Endothelial cell of umbilical vein (primary cell): ENCODE data around the gene FBP2. TPM values are rescaled to one million over a fixed set of nuclear protein-coding genes. Genes with fewer than 3 reads are reported as not detected.

Source experiments
- BruUV-seq: library from RNA; stranded (reverse); fragments of 400-500 nt; replicated peaks from 2 replicates; lab custom pipeline; 2021; lab: Mats Ljungman, UMichigan
- CTCF ChIA-PET: fragments of 300-600, 350-600 bp; sonication (Branson Sonifier 250); formaldehyde crosslinking; loops from one replicate; lab custom pipeline; 2021; ENCODE audit warnings: antibody characterized with exemption, inconsistent platforms; lab: Charles Lee
- POLR2A ChIA-PET: fragments of 300-600, 350-600 bp; sonication (Branson Sonifier 250); formaldehyde crosslinking; loops from one replicate; lab custom pipeline; 2021; ENCODE audit warnings: antibody characterized with exemption, inconsistent platforms; lab: Charles Lee
- DNase-seq: peaks from one replicate; pipeline ENCODE4 v3.0.0-alpha.2; 2011; ENCODE audit warnings: low read depth, low spot score
- FAIRE-seq: peaks from 2 replicates; lab custom pipeline; 2011; peaks lifted over from hg19 to GRCh38; lab: Jason Lieb, UNC
- H2AFZ ChIP-seq: 2 replicates; pipeline ENCODE4 v1.6.0; 2012; ENCODE audit warnings: low read depth, low read length, control low read depth, inconsistent platforms
- H3K27ac ChIP-seq: 2 replicates; pipeline ENCODE4 v1.5.1; 2011; ENCODE audit warnings: low read depth, mild to moderate bottlenecking, control low read depth, low read length, moderate library complexity; ENCODE audit not compliant: insufficient read depth
- H3K27me3 ChIP-seq, 2 experiments: 2 replicates each; pipeline versions ENCODE4 v1.6.0 to v1.6.1; 2011; ENCODE audit warnings: low read length in 2 of 2, mixed read lengths in 1 of 2; ENCODE audit not compliant: control insufficient read depth in 2 of 2, insufficient read depth in 2 of 2
- H3K36me3 ChIP-seq, 2 experiments: 2 replicates in 1 of 2; 3 replicates in 1 of 2; pipeline ENCODE4 v1.5.1; 2011; ENCODE audit warnings: low read length in 2 of 2, mild to moderate bottlenecking in 1 of 2, moderate library complexity in 1 of 2; ENCODE audit not compliant: control insufficient read depth in 2 of 2, insufficient read depth in 2 of 2; ENCODE audit errors: extremely low read depth in 1 of 2
- H3K4me1 ChIP-seq: 3 replicates; pipeline ENCODE4 v1.5.1; 2011; ENCODE audit warnings: mild to moderate bottlenecking, low read length; ENCODE audit not compliant: control insufficient read depth, insufficient read depth; ENCODE audit errors: extremely low read depth
- H3K4me2 ChIP-seq: 2 replicates; pipeline ENCODE4 v1.6.1; 2011; ENCODE audit warnings: low read length, control low read depth, mixed read lengths; ENCODE audit not compliant: insufficient read depth
- H3K4me3 ChIP-seq, 3 experiments: fragments of 200-600 bp in 1 of 3; sonication (generic), shearing (Covaris generic) in 1 of 3; replicated peaks in 1 of 3; 2 replicates each; pipeline ENCODE4 v1.5.1; 2011 to 2016; ENCODE audit warnings: control low read depth in 3 of 3, low read length in 3 of 3, mild to moderate bottlenecking in 2 of 3, inconsistent platforms in 1 of 3, low read depth in 1 of 3, moderate library complexity in 1 of 3; ENCODE audit not compliant: insufficient read depth in 1 of 3
- H3K79me2 ChIP-seq: 2 replicates; pipeline ENCODE4 v1.6.0; 2012; ENCODE audit warnings: low read length, inconsistent platforms; ENCODE audit not compliant: control insufficient read depth, insufficient read depth
- H3K9ac ChIP-seq: replicated peaks from 2 replicates; pipeline ENCODE3; 2011; ENCODE audit warnings: low read length, control low read depth; ENCODE audit not compliant: insufficient read depth; ENCODE audit errors: extremely low read depth
- H3K9me1 ChIP-seq: replicated peaks from 3 replicates; pipeline ENCODE4 v1.6.0; 2011; ENCODE audit warnings: mild to moderate bottlenecking, low read length; ENCODE audit not compliant: control insufficient read depth, insufficient read depth; ENCODE audit errors: extremely low read depth
- H3K9me3 ChIP-seq: replicated peaks from 2 replicates; pipeline ENCODE4 v1.5.1; 2012; ENCODE audit warnings: low read length, inconsistent platforms; ENCODE audit not compliant: control insufficient read depth, insufficient read depth
- H4K20me1 ChIP-seq: replicated peaks from 2 replicates; pipeline ENCODE3; 2011; ENCODE audit warnings: mild to moderate bottlenecking, low read length; ENCODE audit not compliant: control insufficient read depth, insufficient read depth; ENCODE audit errors: extremely low read depth
- EZH2 ChIP-seq: IDR thresholded peaks from 2 replicates; pipeline ENCODE4 v1.6.1; 2012; ENCODE audit warnings: borderline replicate concordance, low read depth, mild to moderate bottlenecking, moderate library complexity, low read length, inconsistent platforms; ENCODE audit not compliant: severe bottlenecking
- FOS ChIP-seq: IDR thresholded peaks from 2 replicates; pipeline ENCODE4 v1.6.1; 2011; ENCODE audit warnings: mild to moderate bottlenecking, low read length, moderate library complexity, borderline replicate concordance; ENCODE audit not compliant: insufficient read depth
- GATA2 ChIP-seq: IDR thresholded peaks from 2 replicates; pipeline ENCODE4 v1.7.0; 2011; ENCODE audit warnings: low read depth, mild to moderate bottlenecking, moderate library complexity, mixed read lengths, low read length; ENCODE audit not compliant: insufficient read length, insufficient read depth
- JUN ChIP-seq: IDR thresholded peaks from 2 replicates; pipeline ENCODE4 v1.6.1; 2011; ENCODE audit warnings: borderline replicate concordance, low read depth; ENCODE audit not compliant: insufficient read length, insufficient read depth
- MYC ChIP-seq: IDR thresholded peaks from one replicate; pipeline ENCODE4 v1.6.1; 2011; ENCODE audit warnings: mild to moderate bottlenecking, low read depth, low read length
- POLR2A ChIP-seq: IDR thresholded peaks from 2 replicates; pipeline ENCODE4 v1.6.1; 2012; ENCODE audit warnings: low read depth, mild to moderate bottlenecking, control low read depth, low read length
- POLR2AphosphoS5 ChIP-seq: IDR thresholded peaks from 2 replicates; pipeline ENCODE4 v1.6.1; 2012; ENCODE audit warnings: low read depth, mild to moderate bottlenecking, control low read depth, low read length, moderate library complexity; ENCODE audit not compliant: insufficient read depth
- dilution Hi-C: fragments of 300-500 bp; cut with MboI; formaldehyde crosslinking; loops from one replicate; pipeline ENCODE4 v1.15.0; 2019; ENCODE audit warnings: low sequenced_read_pairs; ENCODE audit not compliant: extremely low pct_ligation_motif_present
- intact Hi-C: fragments of 100-400 bp; cut with micrococcal nuclease; formaldehyde crosslinking; loops from one replicate; pipeline ENCODE4 v1.10.0; 2022
- polyA plus RNA-seq, 4 experiments: library from polyadenylated mRNA; depleted of rRNA in 3 of 4; stranded (reverse) in 3 of 4; unstranded in 1 of 4; fragments of >200 nt; gene quantifications; 2 replicates each; pipeline versions ENCODE4 v1.2.1 to v1.2.3, GENCODE V29; 2011 to 2012; ENCODE audit warnings: missing spikeins in 1 of 4
- total RNA-seq: library from RNA; stranded (reverse); gene quantifications from 2 replicates; pipeline ENCODE4 v1.2.3, GENCODE V29; 2021
- TF ChIP-seq, protein P1 (sequence below), 2 donors: IDR thresholded peaks; 1 replicate in 1 of 2; 2 replicates in 1 of 2; pipeline ENCODE4 v1.5.1; 2011; ENCODE audit warnings: low read length in 2 of 2, mild to moderate bottlenecking in 2 of 2, moderate library complexity in 2 of 2, control low read depth in 1 of 2, inconsistent platforms in 1 of 2, low read depth in 1 of 2; ENCODE audit not compliant: insufficient read depth in 1 of 2; ENCODE audit errors: extremely low read depth in 1 of 2
- TF ChIP-seq, protein P2 (sequence below): IDR thresholded peaks from 2 replicates; pipeline ENCODE4 v1.6.1; 2011; ENCODE audit not compliant: insufficient read depth, insufficient read length

Gene FBP2
- total and polyA plus RNA-seq, 2 donors (not counting 3 experiments of a cell fraction or from before 2014, with no cell fraction given): not detected

DNA sequence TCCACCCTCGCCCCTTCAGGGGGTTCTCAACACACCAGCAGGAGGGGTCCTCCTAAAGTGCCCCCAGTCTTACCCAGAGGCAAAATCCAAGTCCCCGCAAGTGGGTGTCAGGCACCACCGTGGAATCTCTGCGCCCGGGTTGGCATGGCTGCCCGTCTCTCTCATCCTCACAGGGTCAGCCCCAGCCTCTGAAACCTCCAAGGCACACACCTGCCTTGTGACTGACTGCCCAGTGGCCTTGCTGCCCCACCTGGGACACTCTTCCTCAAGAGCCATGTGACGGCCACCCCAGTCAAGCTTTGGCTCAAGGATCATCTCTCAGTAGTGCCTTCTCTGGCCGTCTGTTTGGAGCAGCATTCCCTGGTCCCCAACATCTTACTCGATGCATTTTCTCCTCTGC lies 4.9 kb downstream of the FBP2 start:
- dilution Hi-C loops: no loop called here
- H3K9me1 ChIP-seq: no peaks in the 10 kb centered on the region
- H3K9ac ChIP-seq: no peak overlapping the region
- CTCF ChIA-PET: no interaction called here
- no peak overlapping the region for H3K4me3 ChIP-seq
- FAIRE-seq: no peak
- BruUV-seq: no TSS peak
- H3K4me1 ChIP-seq: no peaks in the 10 kb centered on the region
- DNase-seq: no peak
- H3K4me2 ChIP-seq: no peak overlapping the region
- TF ChIP-seq POLR2AphosphoS5 (no peak), GATA2 (no peak), POLR2A (no peak), EZH2 (no peak), JUN (no peak), FOS (no peak), MYC (no peak)
- TF ChIP-seq, protein P1, sequence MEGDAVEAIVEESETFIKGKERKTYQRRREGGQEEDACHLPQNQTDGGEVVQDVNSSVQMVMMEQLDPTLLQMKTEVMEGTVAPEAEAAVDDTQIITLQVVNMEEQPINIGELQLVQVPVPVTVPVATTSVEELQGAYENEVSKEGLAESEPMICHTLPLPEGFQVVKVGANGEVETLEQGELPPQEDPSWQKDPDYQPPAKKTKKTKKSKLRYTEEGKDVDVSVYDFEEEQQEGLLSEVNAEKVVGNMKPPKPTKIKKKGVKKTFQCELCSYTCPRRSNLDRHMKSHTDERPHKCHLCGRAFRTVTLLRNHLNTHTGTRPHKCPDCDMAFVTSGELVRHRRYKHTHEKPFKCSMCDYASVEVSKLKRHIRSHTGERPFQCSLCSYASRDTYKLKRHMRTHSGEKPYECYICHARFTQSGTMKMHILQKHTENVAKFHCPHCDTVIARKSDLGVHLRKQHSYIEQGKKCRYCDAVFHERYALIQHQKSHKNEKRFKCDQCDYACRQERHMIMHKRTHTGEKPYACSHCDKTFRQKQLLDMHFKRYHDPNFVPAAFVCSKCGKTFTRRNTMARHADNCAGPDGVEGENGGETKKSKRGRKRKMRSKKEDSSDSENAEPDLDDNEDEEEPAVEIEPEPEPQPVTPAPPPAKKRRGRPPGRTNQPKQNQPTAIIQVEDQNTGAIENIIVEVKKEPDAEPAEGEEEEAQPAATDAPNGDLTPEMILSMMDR (IDR thresholded peaks at IDR 0.05; ENCODE audit: extremely low read depth in 1 of 2, insufficient read depth in 1 of 2, low read depth in 1 of 2, low read length in 2 of 2): no peak
- TF ChIP-seq, protein P2, sequence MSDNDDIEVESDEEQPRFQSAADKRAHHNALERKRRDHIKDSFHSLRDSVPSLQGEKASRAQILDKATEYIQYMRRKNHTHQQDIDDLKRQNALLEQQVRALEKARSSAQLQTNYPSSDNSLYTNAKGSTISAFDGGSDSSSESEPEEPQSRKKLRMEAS: no peak
- POLR2A ChIA-PET: no interaction called here
- no peaks in the 10 kb centered on the region for H4K20me1 ChIP-seq
- no peak overlapping the region for H3K27ac ChIP-seq
- H3K27me3 ChIP-seq: no peaks in the 10 kb centered on the region
- H2AFZ ChIP-seq: no peak overlapping the region
- H3K9me3 ChIP-seq: no peaks in the 10 kb centered on the region
- H3K79me2 ChIP-seq: no peaks in the 10 kb centered on the region
- H3K36me3 ChIP-seq: no peaks in the 10 kb centered on the region
- intact Hi-C loops: no loop called here
